HT-29 (cell line): ENCODE data around the gene XPO5. TPM values are rescaled to one million over a fixed set of nuclear protein-coding genes. Genes with fewer than 3 reads are reported as not detected.
"Not testable (repeated sequence)": the region's sequence is repeated elsewhere in the genome, so short reads cannot be mapped to it uniquely, and the experiment has no call there.

Source experiments
- DNase-seq: peaks from one replicate; pipeline ENCODE4 v3.0.0-alpha.2; 2015; ENCODE audit warnings: low spot score
- total RNA-seq: library from RNA; depleted of rRNA; stranded (reverse); fragments of >200 nt; shearing (Covaris generic); gene quantifications from 2 replicates; pipeline ENCODE4 v1.2.3, GENCODE V29; 2014; rRNA removed

The XPO5 gene
- total RNA-seq, result 65.9 and 71.0 TPM in 2 replicates

- DNase-seq, result peak; percentile 96
Observed at GRCh38 chr6:43575772-43576551, at the start of gene XPO5, which contains the start of gene POLH. Gene XPO5 (minus strand): TSS chr6:43576038. CDS start chr6:43575864, 174 bp downstream. Gene POLH (plus strand): TSS chr6:43576185. CDS start chr6:43582320, 6,135 bp downstream.

DNA sequence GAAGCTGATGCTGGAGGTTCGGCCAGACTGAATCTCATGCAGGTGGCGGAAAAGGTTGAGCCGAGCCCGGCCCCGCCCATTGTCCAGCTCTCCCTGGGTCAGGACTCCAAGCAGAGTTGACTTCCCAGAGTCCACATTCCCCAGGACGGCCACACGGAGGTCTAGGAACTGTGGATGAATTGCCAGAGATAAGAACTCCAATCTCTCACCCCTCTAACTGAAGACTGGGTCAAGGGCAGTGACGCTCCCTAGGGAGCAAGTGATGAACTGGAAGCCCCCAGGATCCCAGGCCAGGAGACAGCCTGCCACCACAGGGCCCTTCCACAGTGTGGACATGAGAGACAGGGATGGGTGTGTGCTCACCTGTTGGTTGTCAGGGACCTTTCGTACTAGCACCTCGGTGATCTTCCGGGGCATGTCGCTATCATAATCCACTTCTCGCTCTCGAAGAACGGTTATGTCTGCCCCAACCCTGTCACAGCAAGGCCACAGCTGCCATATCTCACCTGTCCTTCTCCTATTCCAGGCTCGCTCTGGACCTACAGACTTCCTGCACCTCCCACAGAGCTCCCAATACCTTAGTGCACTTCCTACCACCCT lies 49.7 kb upstream of the XPO5 start:
- DNase-seq, result no peak

GRCh38 chr6:43624786-43625288 lies 49.0 kb upstream of the XPO5 start:
- no peak for DNase-seq

GRCh38 chr6:43623880-43624785 lies 48.3 kb upstream of the XPO5 start:
- no peak for DNase-seq

DNA sequence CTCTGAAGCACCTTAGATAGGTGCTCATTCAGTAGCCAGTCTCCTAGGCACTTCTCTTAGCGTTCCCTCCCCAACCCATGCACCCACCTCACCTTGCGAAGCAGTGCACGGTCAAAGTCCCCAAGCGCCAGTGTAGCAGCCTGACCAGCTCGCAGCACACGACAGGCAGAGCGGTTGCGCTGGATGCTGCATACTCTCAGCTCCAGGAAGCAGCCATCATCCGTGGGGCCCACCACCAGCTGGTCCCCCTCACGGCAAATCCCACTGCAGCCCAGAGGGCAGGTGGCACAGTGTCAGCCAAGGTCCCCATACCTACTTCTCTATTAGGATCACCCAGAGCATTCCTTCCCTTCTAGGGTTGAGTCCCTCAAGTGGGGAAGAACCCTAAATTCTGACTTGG lies 46.7 kb upstream of the XPO5 start:
- no peak for DNase-seq

GRCh38 chr6:43621836-43622180 lies 46.0 kb upstream of the XPO5 start:
- no peak for DNase-seq

DNA sequence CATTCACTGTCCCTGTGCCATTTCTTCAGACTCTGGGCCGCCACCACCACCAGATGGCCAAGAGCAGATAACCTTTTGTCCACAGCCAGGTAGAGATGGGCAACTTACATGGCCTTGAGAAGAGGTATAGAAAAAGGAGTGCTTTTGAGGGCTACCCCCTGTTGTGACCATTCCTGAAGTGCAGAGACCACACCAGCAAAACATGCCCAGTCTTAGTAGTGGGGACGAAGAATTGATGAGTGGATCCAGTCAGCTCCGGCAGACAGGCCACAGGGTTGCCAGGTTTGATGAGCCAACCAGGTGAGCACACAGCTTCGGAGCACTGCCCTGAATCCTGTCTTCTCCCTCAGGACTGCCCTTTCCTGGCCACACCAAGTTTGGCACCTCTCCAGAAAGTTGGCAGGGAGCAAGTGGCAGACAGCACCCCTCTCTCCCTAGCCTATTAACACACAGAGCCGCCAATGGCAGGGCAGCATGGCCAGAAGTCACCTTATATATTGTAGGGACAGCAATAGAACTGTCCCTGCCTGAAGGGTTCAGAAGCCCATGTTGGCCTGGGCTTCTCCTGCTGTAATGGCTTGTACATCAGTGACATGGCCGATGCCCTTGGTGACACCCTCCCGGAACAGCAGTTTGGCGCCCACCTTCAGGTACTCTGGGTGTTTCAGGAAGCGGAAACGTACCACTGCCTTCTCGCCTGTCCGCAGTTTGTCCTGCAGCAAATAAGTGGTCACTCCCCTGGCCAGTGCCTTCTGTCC lies 45.4 kb upstream of the XPO5 start:
- no peak for DNase-seq

DNA sequence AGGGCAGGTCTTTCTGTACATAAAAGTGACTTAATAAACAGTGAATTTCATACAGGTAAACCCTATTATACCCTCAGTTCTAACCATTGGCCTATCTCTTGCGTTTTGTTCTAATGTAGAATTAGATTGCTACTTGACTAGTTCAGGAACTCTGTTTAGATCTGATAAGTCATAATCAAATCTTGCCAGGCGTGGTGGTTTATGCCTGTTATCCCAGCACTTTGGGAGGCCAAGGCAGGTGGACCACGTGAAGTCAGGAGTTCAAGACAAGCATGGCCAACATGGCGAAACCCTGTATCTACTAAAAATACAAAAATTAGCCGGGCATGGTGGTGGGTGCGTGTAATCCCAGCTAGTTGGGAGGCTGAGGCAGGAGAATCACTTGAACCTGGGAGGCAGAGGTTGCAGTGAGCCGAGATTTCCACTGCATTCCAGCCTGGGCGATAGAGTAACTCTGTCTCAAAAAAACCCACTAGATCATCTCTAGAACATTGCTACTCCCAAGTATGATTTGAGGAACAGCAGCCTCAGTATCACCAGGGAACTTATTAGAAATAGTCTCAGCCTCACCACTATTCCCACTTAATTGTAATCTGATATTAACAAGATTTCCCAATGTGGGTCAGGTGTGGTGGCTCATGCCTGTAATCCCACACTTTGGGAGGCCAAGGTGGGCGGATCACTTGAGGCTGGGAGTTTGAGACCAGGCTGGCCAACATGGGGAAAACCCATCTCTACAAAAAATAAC lies 41.1 kb upstream of the XPO5 start:
- DNase-seq, result no peak

DNA sequence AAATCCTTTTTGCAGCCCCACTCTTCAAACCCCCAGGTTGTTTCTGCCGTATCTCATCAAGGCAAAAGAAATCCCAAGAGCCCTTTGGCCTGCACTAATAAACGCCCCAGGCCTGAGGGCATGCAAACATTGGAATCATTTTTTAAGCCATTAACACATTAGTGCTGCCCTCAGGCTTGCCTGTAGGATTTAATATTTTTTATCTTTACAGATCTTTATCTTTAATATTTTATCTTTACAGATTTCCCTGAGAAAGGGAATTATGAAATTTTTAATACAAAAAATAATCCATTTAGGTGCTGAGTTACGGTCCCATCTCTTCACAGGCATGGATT lies 38.5 kb upstream of the XPO5 start:
- DNase-seq, result no peak

DNA sequence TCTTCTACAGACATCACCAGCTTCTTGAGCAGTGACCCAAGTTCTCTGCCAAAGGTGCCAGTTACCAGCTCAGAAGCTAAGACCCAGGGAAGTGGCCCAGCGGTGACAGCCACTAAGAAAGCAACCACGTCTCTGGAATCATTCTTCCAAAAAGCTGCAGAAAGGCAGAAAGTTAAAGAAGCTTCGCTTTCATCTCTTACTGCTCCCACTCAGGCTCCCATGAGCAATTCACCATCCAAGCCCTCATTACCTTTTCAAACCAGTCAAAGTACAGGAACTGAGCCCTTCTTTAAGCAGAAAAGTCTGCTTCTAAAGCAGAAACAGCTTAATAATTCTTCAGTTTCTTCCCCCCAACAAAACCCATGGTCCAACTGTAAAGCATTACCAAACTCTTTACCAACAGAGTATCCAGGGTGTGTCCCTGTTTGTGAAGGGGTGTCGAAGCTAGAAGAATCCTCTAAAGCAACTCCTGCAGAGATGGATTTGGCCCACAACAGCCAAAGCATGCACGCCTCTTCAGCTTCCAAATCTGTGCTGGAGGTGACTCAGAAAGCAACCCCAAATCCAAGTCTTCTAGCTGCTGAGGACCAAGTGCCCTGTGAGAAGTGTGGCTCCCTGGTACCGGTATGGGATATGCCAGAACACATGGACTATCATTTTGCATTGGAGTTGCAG lies 38.0 kb upstream of the XPO5 start:
- DNase-seq, result no peak

- no peak for DNase-seq
Observed at GRCh38 chr6:43610431-43610830, 34.6 kb upstream of the XPO5 start.

- no peak for DNase-seq
Observed at GRCh38 chr6:43609402-43609801, 33.6 kb upstream of the XPO5 start.

DNA sequence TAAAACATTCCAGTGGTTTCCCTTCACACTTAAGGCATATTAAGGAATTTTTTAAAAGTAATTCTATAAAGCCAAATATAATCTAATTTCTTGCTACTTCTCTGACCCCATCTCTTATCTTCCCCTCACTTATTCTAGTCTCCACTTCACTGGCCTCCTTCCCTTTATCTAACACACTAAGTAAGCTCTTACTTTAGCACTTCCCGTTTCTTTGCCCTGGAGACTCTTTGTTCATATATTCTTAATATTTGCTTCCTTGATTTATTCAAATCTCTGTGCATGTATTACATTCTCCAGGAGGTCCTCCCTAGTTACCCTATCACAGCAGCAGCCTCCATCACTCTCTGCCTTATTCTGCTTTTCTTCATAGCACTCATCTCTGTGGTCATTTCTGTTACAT lies 33.0 kb upstream of the XPO5 start:
- DNase-seq, result no peak

- peak; percentile 85 for DNase-seq
Observed at GRCh38 chr6:43608310-43608763, 32.5 kb upstream of the XPO5 start.

DNA sequence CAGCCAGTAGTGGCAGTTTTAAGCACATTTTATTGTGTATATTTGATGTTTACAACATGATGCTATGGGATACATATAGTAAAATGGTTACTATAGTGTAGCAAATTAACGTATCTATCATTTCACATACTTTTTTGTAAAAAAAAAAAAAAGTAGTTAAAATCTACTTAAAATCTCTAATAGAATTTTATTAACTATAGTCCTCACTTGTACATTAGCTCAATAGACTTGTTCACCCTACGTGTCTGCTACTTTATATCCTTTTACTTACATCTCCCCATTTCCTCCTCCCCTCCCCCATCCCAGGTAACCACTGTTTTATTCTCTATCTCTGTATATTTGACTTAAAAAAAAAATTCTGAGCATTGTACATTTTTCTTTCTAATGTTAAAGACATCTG lies 30.2 kb upstream of the XPO5 start:
- no peak for DNase-seq

- no peak for DNase-seq
Observed at GRCh38 chr6:43604174-43604573, 28.3 kb upstream of the XPO5 start.

DNA sequence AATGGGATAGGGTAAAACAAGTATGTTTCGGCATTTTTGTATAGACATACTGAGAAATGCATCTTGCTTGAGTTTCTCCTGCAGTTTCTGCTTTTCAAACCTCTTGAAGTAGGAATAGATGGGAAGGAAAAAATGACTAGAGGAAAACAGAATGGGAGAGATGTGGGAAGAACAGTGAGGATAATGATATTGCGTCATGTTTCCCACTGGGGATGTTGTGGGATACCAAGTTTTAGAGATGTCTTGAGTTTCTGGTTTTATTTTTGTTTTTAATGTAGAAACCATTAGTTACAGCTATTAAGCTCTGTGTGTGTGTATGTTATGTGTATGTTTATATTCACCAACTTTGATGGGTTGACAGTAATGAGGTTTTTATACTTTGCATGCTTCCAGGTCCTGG lies 24.8 kb upstream of the XPO5 start:
- DNase-seq, result no peak

DNA sequence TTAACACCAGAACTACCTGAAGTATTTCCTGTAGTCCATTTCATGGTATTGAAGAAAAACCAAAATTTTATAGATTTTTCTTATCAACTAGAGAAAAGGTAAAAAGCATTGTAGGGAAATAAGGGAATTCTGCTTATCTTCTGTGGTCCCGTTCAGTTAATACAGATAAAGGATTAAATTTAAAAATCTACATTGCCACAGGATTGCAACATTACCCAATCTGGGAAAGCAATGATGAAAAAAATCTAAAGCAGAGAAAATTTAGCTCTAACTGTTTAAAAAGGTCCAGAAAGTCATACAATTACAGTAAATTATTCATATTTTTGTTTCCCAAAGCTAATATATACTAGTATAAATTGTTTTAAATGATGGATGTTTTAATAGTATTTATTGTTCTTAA lies 18.1 kb upstream of the XPO5 start:
- no peak for DNase-seq

DNA sequence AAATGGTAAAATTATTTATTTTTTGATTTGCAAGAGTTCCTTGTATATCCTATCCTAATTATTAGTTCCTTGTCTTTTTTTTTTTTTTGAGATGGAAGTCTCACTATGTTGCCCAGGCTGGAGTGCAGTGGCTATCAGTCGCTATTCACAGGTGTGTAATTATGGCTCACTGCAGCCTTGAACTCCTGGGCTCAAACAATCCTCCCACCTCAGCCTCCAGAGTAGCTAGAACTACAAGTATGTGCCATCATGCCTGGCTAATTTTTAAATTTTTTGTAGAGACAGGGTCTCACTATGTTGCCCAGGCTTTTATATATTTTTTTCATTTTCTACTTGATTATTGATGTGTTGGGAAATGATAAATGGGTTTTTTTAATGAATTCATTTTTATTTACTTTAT lies 13.7 kb upstream of the XPO5 start:
- DNase-seq, result not testable (repeated sequence)

DNA sequence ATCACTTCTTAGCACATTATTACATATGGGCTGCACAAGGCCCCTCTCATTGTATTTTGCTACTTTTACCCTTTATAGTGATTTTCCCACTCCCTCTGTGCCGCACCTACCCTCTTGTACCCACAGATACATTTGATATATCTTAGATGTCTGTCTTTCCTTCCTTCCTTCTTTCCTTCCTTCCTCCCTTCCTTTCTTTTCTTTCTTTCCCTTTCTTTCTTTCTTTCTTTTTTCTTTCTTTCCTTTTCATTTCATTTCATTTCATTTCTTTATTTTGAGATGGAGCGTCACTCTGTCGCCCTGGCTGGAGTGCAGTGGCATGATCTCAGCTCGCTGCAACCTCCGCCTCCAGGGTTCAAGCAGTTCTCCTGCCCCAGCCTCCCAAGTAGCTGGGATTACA lies 12.4 kb upstream of the XPO5 start:
- no peak for DNase-seq
